Bone marrow (tissue), 2 donors: ENCODE results near the gene DOCK10.
"Not testable (repeated sequence)": the region's sequence is repeated elsewhere in the genome, so short reads cannot be mapped to it uniquely, and the experiment has no call there.

Experiments used
- DNase-seq, 2 donors: peaks; one replicate each; lab custom pipeline; 2025; lab: John Stamatoyannopoulos, UW

DOCK10 gene

DNA sequence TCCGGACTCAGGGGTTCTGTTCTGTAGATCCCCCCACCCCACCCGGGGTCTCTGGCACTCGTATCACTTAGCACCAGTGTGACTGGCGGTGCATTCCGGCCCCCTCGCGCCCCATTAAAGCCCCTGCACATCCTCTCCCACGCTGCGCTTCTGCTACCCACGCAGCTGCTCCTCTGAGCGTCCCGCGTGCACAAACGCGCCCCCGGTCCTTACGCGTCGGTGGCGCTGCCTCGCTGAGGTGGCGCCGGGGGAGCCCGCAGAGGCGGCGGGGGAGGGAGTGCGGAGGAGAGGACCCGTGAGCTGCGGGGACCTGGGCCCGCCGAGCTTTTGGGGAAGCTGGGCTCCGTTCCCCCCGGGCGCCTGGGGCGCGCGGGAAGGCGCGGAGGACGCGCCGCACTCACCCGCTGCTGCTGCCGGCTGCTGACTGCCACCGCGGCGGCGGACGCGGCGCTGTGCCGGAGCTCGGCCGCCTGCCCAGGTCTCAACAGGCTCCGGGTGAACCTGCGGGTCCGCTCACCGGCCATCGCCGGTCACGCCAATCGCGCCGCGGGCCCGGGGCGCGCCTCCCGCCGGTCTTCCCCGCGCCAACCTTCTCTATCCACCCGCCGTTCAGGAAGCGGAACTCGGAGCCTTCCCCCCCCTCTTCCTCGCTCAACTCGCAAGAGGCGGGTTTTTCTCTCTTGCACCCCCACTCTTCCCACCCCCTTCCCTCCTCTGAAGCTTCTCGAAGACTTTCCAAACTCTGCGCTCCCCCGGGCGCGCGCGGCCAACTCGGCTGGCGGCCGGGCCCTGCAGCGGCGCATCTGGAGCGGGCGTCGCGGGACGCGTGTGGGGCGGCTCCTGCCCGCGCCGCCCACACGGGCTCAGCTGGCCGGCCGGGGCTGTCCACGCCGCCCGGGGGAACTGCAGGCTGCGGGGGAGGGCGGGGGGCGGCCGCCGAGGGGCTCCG, at the start of gene DOCK10:
DOCK10 (minus strand) TSS at position 618 of the 949 bp plus-strand sequence; CDS start at position 524, 94 bp downstream.
- DNase-seq = peak; percentile 59 to 64

DNA sequence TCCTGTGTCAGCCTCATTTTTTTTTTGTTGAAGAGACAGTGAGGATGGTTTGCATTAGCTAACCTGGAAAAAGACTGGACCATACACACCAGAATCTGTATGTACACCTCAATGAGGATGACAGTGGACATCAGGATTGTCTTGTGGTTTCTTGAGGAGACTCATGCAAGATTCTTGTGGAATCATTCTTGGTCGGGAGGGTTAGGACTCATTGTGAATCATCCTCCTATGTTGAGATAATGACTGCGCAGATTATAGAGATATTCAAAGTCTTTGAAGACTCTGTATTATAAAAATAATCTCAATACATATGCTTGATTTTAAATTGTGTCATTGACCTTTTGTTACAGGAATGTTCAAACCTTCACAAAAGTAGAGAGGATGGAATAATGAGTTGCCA, 49.1 kb upstream of the DOCK10 start:
- DNase-seq = no peak

DNA sequence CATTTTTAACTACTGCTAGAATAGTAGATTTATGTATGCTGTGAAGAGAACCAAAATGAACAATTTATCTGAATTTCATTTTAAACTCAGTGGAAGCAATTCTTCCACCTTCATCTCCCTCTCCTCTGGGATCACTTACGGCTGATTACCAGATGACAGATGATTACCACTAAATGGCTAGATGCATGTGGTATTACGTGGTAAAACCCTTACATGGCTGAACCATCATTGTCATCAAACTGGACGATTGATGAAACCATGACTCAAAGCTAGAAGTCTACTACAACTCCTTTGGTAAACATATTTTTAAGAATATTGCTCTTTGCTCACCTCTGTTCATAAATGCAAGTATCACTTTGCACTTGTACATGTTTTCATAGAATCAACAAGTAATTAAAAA, 48.5 kb upstream of the DOCK10 start:
- no peak for DNase-seq

DNA sequence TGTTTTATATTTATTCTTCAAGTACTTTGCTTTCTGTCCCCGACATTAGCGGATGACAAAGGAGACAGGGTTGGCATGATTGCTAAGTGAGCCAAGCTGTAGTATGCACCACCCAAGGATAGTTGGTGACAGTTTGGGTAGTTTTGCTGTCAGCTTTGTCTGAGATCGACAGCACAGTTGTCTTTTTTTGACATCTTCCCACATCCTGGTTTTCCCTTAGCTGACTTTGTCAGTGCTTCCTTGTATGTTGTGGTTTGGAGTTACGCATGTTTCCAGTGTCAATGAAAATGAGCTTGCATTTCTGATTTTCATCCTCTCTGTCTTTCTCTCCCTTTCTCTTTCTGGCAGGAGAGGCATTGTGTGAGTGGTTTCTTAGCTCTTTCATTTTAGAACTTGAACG, 44.6 kb upstream of the DOCK10 start:
- DNase-seq = no peak

DNA sequence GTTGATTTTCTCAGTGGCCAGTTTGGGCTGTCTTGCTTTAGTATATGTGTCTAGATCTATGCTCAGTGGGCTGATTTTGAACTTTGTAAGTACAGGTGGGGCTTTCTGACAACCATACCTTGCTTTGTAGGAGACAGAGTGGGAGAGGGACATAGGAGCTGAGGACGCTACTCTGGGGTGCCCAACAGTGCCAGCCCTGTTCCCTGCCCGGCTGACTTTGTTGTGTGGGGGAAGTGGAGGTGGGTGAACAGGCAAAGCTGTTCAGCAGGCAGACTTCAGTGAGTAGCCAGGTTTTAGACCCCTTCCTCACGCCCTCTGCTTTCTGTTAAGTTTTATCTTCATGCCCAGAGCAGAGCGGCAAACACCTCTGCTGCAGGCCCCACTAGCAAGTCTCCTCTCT, 44.2 kb upstream of the DOCK10 start:
- no peak for DNase-seq

DNA sequence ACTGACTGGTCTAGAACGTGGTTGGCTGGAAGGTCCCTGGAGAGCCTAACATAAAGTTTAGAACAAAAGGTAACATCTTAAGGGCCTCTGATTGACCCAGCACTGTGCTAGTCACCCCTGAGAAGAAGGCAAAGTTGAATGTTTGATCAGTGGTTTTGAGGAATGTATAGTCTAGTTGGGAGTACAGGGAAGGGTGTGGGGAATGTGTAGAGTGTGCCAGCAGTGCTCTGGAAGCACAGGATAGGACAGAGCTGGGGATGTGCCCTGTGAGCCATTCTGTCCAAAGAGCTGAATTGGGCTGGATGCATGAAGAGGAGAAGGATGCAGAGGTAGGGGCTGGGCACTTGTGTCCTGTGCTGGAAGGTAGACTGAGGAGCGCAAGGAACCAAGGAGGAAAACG, 41.0 kb upstream of the DOCK10 start:
- DNase-seq = no peak

DNA sequence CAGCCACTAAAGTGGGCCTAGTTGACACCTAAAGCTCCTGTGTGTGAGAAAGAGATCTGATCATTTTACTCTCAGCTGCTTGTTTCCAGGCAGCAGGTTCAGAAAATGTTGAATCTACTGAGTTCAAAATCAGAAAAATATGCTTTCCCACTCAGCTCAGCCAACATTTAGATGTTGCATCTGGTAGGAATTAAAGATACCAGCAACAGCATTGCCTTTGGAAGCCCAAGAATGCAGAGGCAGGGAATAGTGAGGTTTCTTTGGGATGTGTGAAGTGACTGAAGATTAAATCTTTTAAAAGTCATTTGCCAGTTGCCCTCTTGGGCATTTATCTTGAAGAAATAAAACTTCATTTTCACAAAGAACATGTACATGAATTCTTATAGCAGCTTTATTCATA, 33.9 kb upstream of the DOCK10 start:
- DNase-seq = no peak

DNA sequence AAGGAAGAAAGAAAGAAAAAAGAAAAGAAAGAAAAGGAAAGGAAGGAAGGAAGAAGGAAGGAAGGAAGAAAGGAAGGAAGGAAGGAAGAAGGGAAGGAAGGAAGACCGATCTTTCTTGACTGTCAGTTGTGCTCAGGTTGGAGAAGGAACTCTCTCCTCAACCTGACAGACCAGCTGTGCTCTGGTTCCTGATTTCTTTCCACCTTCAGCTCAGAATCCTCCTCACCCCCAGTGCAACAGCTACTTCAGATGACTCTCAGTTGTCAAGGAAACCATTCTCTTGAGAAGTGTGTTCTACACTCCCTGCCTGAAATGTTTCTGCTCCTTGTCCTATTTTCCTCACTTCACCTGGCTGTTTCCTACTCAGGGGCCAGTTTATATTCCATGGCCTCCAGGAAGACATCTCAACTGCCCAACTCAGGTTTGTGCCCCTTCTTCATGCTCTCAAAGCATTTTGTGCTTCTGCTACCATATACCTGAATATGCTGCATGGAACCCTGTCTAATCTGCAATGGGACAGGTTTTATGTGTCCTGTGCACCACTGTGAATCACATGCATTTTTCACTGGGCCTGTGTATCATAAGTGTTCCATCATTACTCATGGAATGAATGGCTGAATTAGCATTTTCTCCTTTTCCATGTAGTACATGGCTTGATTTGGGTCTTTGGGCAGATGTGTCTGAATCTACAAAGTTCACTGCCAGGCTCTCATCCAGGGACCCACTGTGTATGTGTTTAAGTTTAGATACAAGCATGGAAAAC, 32.8 kb upstream of the DOCK10 start:
- DNase-seq = no peak

DNA sequence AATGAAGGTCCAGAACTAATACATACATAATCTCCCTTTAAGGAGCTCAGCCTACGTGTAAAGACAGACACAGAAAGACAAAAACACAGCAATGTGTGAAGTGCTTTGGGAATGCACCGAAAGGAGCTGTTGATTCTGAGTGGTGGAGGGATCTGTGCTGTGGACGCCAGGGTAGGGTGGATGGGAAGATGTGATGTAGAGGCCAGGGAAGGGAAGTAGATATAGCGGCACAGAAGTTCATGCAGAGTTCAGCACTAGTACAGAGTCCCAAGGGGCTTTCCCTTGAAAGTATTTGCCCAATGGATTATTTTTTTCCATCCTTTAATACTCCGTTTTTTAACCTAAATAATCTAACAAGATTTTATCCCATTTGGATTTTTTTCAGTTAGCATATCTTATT, 32.1 kb upstream of the DOCK10 start:
- DNase-seq = no peak

DNA sequence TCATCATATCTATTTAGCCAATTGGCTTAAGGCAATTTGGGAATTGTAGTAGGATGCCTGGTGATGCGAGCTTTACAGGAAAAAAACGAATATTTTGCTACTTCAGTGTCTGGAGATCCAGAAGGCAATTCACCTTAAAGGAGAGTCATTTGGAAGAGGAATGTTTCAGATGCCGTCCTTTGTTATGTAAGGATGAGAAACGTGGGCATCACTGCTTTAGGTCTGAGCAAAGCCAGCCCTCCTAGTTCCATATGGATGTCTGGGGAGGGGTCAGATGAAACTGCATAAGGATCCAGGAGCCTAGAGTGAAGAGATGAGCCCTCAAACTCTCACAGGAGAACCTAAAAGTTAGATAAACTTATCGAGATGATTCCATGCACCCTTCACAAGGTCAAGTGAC, 30.9 kb upstream of the DOCK10 start:
- no peak for DNase-seq

DNA sequence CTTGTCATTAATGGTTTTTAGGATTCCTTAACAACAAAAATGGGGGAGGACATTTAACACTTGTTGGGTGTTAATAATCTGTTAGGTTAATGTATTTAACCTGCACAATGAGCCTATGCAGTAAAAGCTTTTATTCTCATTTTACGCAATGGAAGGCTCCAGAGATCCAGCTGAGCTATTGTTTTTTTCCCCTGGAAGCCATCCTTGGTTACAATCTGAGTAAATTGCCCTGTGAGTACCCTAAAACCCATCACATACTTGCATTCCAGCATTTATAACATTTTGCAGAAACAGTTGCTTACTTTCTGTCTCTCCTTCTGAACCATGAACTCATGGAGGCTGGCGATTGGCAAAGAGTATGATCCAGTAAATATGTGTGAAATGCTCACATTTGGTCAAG, 30.2 kb upstream of the DOCK10 start:
- DNase-seq = no peak

DNA sequence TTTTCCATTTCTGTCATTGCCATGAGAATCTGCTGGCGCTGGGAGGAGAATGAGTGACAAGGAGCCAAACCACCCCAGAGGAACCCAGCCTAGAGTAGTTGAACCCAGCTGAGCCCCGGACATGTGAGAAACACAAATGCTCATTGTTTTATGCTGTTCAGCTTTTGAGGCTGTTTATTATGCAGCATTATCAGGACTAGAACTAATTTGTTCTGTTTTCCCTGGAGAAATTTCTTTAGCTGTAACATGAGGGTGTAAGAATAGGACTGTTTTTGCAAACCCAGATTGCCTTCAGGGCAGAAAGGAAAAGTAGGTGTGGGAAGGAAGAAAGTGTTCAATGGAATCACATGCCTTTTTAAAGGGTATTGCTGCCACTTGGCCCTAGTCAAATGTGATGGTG, 28.5 kb upstream of the DOCK10 start:
- DNase-seq = no peak

DNA sequence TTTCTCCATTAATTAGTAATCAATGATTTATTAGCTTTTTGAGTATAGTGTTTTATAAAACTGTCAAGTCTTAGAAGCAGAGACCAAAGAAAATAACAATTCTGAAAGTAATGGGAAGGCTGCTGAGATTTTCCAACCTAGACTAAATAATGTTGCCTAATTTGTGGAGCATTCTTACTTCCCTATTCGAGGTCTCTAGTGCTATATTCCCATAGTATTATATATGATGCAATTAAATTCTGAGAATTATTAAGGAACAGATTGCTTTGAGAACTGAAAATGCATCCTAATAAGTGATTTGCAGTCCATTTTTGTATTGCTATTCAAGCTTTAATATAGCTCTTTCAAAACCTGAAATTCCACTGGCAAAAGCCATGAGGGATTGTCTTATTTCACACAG, 27.7 kb upstream of the DOCK10 start:
- DNase-seq = no peak

DNA sequence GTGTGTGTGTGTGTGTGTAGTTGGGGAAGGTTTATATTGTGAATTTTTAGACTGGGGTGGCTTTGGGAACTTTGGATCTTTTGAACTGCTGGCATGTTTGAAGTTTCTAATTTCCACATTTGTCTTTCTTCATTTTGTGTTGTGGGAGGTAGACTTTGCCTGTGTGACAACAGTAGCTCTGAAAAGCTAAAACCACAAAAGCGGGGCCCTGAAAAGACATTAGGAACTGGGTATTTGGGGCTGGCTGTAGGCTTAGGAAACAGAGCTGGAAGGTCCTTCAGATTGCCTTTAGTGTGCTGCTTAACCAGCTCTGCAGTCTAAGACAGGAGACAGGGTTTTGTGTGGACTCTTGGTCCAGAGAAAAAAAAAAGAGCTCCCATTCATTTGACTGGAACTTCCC, 27.2 kb upstream of the DOCK10 start:
- no peak for DNase-seq

DNA sequence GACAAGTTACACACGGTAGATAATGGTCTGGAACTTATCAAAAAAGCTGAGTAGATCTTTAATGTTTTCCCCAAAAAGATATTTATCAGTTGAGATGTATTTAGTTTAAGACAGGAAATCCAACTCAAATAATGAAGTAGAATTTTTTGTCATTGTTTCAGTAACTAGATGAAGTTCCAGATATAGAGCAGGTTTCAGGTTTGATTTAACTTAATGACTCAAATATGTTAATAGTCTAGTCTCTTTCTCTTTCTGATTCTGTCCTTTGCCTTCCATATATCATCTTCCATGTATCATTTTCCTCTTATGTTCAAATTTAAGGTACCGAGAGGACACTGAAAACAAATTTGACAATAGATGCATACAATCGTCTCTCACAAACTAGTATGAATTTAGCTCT, 23.6 kb upstream of the DOCK10 start:
- no peak for DNase-seq

DNA sequence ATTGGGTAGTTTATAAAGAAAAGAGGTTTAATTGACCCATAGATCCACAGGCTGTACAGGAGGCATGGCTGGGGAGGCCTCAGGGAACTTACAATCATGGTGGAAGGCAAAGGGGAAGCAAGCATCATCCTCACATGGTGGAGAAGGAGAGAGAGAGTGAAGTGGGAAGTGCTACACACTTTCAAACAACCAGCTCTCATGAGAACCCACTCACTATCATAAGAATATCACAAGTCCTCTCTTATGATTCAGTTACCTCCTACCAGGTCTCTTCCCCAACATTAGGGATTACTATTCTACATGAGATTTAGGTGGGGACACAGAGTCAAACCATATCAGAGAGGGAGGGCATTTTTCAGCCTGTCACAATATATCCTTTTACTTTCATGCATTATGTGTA, 22.7 kb upstream of the DOCK10 start:
- DNase-seq = no peak

DNA sequence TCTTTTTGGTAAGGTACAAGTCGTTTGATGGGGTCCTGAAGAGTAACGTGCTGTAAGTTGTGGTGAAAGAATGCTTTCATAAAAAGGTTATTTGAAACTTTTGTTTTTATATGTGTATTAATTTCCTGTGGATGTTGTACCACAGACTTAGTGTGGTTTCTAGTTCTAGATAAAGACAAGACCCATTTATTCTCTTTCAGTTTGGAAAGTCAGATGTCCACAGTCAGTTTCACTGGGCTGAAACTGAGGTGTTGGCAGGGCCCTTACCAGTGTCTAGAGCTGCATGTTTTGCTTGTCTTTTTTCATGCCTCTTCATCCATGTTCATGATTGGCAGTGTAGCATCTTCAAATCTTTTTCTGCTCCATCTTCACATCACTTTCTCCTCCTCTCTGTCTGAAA, 22.1 kb upstream of the DOCK10 start:
- DNase-seq = no peak

DNA sequence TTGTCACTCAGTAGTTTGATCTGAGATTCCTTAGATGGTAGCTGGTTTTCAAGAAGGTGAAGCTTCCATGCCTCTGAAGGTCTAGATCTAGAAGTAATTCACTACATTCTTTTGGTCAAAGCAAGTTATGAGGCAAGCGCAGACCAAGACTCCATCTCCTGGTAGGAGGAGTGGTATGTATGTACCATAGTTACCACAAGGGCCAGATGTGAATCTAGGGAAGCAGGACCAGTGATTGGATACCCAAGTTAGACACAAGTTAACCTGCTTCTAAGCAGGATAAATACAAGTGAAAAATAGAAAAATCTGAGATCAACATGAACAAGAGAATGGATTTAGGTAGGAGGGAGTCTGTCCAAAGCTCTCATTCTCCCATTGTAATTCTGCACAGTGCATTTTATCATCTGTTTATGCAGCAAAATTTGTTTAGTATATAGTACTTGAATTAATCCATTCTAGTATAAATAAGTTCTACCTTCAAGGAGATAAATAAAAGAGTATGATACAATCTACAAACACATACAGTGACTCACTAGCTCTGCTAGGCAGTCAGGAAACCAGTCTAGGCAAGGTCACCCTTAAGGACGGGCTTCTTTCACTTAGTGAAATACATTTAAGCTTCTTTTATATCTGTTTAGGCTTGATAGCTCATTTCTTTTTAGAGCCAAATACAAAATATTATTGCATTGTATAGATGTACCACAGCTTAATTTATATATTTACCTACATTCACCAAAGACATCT, 14.2 kb upstream of the DOCK10 start:
- DNase-seq = no peak

DNA sequence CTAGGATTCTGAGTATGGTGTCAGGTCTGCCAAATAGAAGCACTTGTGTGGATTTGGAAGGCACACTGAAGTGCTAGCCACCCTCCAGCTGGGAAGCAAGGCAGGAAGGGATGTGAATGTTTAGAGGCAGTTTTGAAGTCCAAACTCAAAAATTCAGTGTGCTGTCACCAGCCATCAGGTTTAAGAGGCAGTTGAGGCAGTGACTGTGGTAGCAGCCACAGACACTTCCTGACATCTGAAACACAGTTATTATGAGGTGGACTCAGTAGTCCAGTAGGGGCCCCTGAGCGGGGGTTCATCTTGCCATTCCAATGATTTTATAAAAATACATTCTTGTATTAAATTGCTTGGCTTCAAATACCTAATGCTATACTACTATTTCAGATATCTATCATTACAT, 13.4 kb upstream of the DOCK10 start:
- DNase-seq = no peak

DNA sequence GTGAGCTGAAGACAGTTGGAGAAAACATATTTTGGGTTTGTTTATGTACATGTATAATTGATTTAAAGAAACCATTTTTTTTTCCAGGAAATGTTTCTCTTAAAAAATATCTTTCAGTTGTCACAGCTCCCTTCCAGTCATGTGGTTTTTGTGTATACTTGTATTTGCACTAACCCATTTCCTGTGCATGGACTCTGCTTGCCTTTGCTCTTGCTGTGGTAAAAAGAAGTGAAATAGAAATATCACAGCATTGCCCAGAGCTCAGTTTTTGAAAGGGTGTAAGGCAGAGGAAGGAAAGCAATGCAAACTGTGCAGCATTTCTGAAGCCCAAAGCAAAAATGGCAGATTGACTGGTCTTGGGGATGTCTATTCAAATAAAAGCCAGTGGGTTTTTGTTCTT, 10.4 kb upstream of the DOCK10 start:
- peak in 1 of 2 donors; percentile 35 for DNase-seq

DNA sequence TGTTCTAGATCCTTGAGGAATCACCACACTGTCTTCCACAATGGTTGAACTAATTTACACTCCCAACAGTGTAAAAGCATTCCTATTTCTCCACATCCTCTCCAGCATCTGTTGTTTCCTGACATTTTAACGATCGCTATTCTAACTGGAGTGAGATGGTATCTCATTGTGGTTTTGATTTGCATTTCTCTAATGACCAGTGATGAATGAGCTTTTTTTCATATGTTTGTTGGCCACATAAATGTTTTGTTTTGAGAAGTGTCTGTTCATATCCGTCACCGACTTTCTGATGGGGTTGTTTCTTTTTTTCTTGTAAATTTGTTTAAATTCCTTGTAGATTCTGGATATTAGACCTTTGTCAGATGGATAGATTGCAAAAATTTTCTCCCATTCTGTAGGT, 5.2 kb upstream of the DOCK10 start:
- not testable (repeated sequence) for DNase-seq

DNA sequence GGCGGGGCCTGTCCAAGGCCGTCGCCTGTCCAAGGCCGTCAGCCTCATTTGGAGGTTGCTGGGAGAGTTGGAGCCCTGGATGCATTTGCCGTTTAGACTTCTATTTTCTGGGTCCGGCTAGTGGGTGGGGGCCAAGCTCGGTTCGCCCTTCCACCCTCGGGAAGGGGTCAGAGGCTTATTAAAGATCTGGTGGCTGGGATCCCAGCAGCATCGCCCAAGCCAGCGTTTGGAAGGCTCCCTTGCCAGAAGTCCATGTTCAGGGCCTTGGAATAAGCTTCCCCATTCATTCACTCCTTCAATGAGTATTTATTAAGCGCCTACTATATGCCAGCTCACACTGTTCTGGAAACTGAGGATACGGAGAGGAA, 516 bp upstream of the DOCK10 start:
- DNase-seq = no peak
